ENCODE measurements around the gene PNKD. TPM values are rescaled to one million over a fixed set of nuclear protein-coding genes. Genes with fewer than 3 reads are reported as not detected.
A peak's percentile ranks its signal among the peaks of the same experiment; 100 is the strongest.

Gene PNKD
- total and polyA plus RNA-seq, 10 of the 15 experiments (the other 5 are each of a cell fraction or from before 2014, with no cell fraction given) = 27.2 to 106 (median 61.3) TPM

GRCh38 chr2:218292048-218293014 lies 22.0 kb downstream of the PNKD start, which contains the start of gene TMBIM1:
TMBIM1 (minus strand) TSS chr2:218292503; CDS start chr2:218282141, 10,362 bp downstream.
- ATAC-seq = peak; percentile 87
- no peaks in the 10 kb centered on the region for H3K27me3 ChIP-seq (replicated peaks in 1 of 2; ENCODE audit: control insufficient read depth in 2 of 2, insufficient read depth in 2 of 2, low read length in 1 of 2)
- intact Hi-C loops (cut with micrococcal nuclease; ENCODE audit: unreplicated experiment) = loop anchor here (2.0 to 10.0 kb wide), 2 partner anchors 104 to 362 kb away; partner anchors contain the start of genes BCS1L and ZNF142
- no TSS peak for BruUV-seq (replicated peaks)
- no peaks in the 10 kb centered on the region for H4K20me1 ChIP-seq (ENCODE audit: control insufficient read depth, insufficient read depth)
- H3K9me3 ChIP-seq (replicated peaks; ENCODE audit: control insufficient read depth, insufficient read depth, low read length) = no peaks in the 10 kb centered on the region
- H3K4me1 ChIP-seq (ENCODE audit: control insufficient read depth, insufficient read depth, low read length) = peaks cover 28% of the 10 kb centered on the region
- peak within 1 kb of the TSS; percentile 81 for H3K4me2 ChIP-seq (ENCODE audit: control insufficient read depth, insufficient read depth)
- H3K9ac ChIP-seq (ENCODE audit: control insufficient read depth, insufficient read depth, low read length) = peak within 1 kb of the TSS; percentile 80
- DNase-seq (ENCODE audit: low read depth, low spot score) = no peak
- 4% methylated on average over 53 of the region's 63 CpGs for WGBS (ENCODE audit: insufficient coverage, insufficient replicate concordance, low lambda C conversion rate, missing lambda C conversion rate)
- in situ Hi-C loops (cut with MboI) = loop anchor here (25.0 kb wide), 1 partner anchor 95 kb away; the partner anchor contains the start of genes CTDSP1 and SLC11A1
- H3K79me2 ChIP-seq (ENCODE audit: control insufficient read depth, insufficient read depth, low read length) = peaks cover 20% of the 10 kb centered on the region
- FAIRE-seq = no peak
- ChIA-PET SMC1A (ENCODE audit: uncharacterized antibody, unreplicated experiment) (interaction anchor here (0.7 to 9.5 kb wide), 7 partner anchors 9 to 101 kb away, joined by 3 to 194 read pairs (median 7); partner anchors contain the start of genes AAMP, CATIP and PNKD), CTCF (interaction anchor here (0.6 to 8.2 kb wide), 14 partner anchors 8 to 113 kb away, joined by 3 to 150 read pairs (median 8); partner anchors contain the start of genes AAMP, CATIP and PNKD), RAD21 (ENCODE audit: unreplicated experiment) (interaction anchor here (1.2 to 5.9 kb wide), 5 partner anchors 9 to 105 kb away, joined by 4 to 79 read pairs (median 8); partner anchors contain the start of genes AAMP, CATIP and PNKD), POLR2A (interaction anchor here (3.2 to 3.3 kb wide), 2 partner anchors 20 to 104 kb away, joined by 19 read pairs; no protein-coding TSS in a partner anchor)
- no peaks in the 10 kb centered on the region for H3K36me3 ChIP-seq (ENCODE audit: control insufficient read depth in 2 of 2, insufficient read depth in 2 of 2, low read length in 1 of 2)
- peak within 1 kb of the TSS; percentile 94 for H2AFZ ChIP-seq (ENCODE audit: control insufficient read depth, low read depth, low read length)
- H3K4me3 ChIP-seq = peak within 1 kb of the TSS; percentile 85
- peak within 1 kb of the TSS; percentile 72 for H3K27ac ChIP-seq (ENCODE audit: control insufficient read depth, insufficient read depth)
- TF ChIP-seq MYB (IDR thresholded peaks at IDR 0.05; ENCODE audit: borderline replicate concordance, low read depth, low read length) (no peak), SKIL (IDR thresholded peaks at IDR 0.05; ENCODE audit: low read depth, poor library complexity, severe bottlenecking) (peak; percentile 25), NFYB (IDR thresholded peaks at IDR 0.05; ENCODE audit: insufficient read depth, low read depth, low read length) (no peak), ZBTB4 (CRISPR knock-in tag; IDR thresholded peaks at IDR 0.05) (no peak), EZH2 (IDR thresholded peaks at IDR 0.05; ENCODE audit: borderline replicate concordance, control insufficient read depth, low read depth, low read length) (no peak), CEBPB (IDR thresholded peaks at IDR 0.05; ENCODE audit: borderline replicate concordance in 1 of 2, low read depth in 2 of 2, low read length in 2 of 2) (no peak), NR2C1 (IDR thresholded peaks at IDR 0.05) (no peak), ZNF592 (IDR thresholded peaks at IDR 0.05) (peak; percentile 71; the same call in 1 of the 2 replicates)
